MCF 10A (cell line): ENCODE results near the gene GMIP. TPM values are rescaled to one million over a fixed set of nuclear protein-coding genes. Genes with fewer than 3 reads are reported as not detected.
"Not testable (repeated sequence)": the region's sequence is repeated elsewhere in the genome, so short reads cannot be mapped to it uniquely, and the experiment has no call there.

Experiments
- BruUV-seq: library from RNA; stranded (reverse); fragments of 400-500 nt; replicated peaks from 2 replicates; lab custom pipeline; 2021; lab: Mats Ljungman, UMichigan
- CTCF ChIA-PET: fragments of 300-600 bp; sonication (Branson Sonifier 250); formaldehyde crosslinking; extraction: SDS; loops from one replicate; lab custom pipeline; 2021; ENCODE audit warnings: antibody characterized with exemption, inconsistent platforms; lab: Yijun Ruan, JAX
- POLR2A ChIA-PET: fragments of 300-600, 350-650 bp; sonication (Branson Sonifier 250); formaldehyde crosslinking; extraction: SDS; loops from one replicate; lab custom pipeline; 2020; ENCODE audit warnings: antibody characterized with exemption, inconsistent platforms; lab: Yijun Ruan, JAX
- DNase-seq: peaks from one replicate; pipeline ENCODE4 v3.0.0-alpha.2; 2018; ENCODE audit not compliant: unreplicated experiment
- H3K27ac Mint-ChIP-seq: one replicate; pipeline ENCODE4 v1.8.0; 2022; ENCODE audit warnings: mild to moderate bottlenecking, low read depth, mixed read lengths; ENCODE audit not compliant: unreplicated experiment
- H3K27me3 Mint-ChIP-seq: one replicate; pipeline ENCODE4 v1.8.0; 2022; ENCODE audit warnings: mixed read lengths; ENCODE audit not compliant: insufficient read depth, unreplicated experiment
- H3K36me3 Mint-ChIP-seq: one replicate; pipeline ENCODE4 v1.8.0; 2022; ENCODE audit warnings: mild to moderate bottlenecking, moderate library complexity, mixed read lengths; ENCODE audit not compliant: insufficient read depth, unreplicated experiment
- H3K4me1 Mint-ChIP-seq: one replicate; pipeline ENCODE4 v1.8.0; 2022; ENCODE audit warnings: mixed read lengths; ENCODE audit not compliant: insufficient read depth, unreplicated experiment
- H3K4me3 Mint-ChIP-seq: one replicate; pipeline ENCODE4 v1.8.0; 2022; ENCODE audit warnings: mild to moderate bottlenecking, moderate library complexity, mixed read lengths; ENCODE audit not compliant: unreplicated experiment
- H3K9me3 Mint-ChIP-seq: one replicate; pipeline ENCODE4 v1.8.0; 2022; ENCODE audit warnings: mixed read lengths; ENCODE audit not compliant: unreplicated experiment
- intact Hi-C: fragments of 100-400 bp; cut with micrococcal nuclease; formaldehyde crosslinking; loops from 2 replicates; pipeline ENCODE4 v1.14.1; 2022
- total RNA-seq: library from RNA; stranded (reverse); gene quantifications from 2 replicates; pipeline ENCODE4 v1.2.3, GENCODE V29; 2022
- TF ChIP-seq, protein P1 (sequence below): fragments of 200-600 bp; IDR thresholded peaks from one replicate; pipeline ENCODE4 v1.8.0; 2022; ENCODE audit warnings: antibody characterized with exemption, mild to moderate bottlenecking; ENCODE audit not compliant: unreplicated experiment

GMIP gene
- total RNA-seq, 1 experiment from 2014 or later = 10.1 TPM

GRCh38 chr19:19615086-19615485, 28.4 kb downstream of the GMIP start:
- H3K27me3 Mint-ChIP-seq = no peaks in the 10 kb centered on the region
- no peak overlapping the region for H3K27ac Mint-ChIP-seq
- POLR2A ChIA-PET = interaction anchor here (0.7 to 3.5 kb wide), 2 partner anchors 9 to 13 kb away, joined by 3 to 22 read pairs; no protein-coding TSS in a partner anchor
- DNase-seq = peak; percentile 48
- CTCF ChIA-PET = interaction anchor here (0.7 to 1.0 kb wide), 2 partner anchors 58 to 82 kb away, joined by 3 read pairs; no protein-coding TSS in a partner anchor
- H3K4me3 Mint-ChIP-seq = no peak overlapping the region
- H3K9me3 Mint-ChIP-seq = no peaks in the 10 kb centered on the region
- BruUV-seq = no TSS peak
- H3K36me3 Mint-ChIP-seq = no peaks in the 10 kb centered on the region
- TF ChIP-seq, protein P1, sequence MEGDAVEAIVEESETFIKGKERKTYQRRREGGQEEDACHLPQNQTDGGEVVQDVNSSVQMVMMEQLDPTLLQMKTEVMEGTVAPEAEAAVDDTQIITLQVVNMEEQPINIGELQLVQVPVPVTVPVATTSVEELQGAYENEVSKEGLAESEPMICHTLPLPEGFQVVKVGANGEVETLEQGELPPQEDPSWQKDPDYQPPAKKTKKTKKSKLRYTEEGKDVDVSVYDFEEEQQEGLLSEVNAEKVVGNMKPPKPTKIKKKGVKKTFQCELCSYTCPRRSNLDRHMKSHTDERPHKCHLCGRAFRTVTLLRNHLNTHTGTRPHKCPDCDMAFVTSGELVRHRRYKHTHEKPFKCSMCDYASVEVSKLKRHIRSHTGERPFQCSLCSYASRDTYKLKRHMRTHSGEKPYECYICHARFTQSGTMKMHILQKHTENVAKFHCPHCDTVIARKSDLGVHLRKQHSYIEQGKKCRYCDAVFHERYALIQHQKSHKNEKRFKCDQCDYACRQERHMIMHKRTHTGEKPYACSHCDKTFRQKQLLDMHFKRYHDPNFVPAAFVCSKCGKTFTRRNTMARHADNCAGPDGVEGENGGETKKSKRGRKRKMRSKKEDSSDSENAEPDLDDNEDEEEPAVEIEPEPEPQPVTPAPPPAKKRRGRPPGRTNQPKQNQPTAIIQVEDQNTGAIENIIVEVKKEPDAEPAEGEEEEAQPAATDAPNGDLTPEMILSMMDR = no peak
- intact Hi-C loops = no loop called here
- H3K4me1 Mint-ChIP-seq = peaks cover 8% of the 10 kb centered on the region

DNA sequence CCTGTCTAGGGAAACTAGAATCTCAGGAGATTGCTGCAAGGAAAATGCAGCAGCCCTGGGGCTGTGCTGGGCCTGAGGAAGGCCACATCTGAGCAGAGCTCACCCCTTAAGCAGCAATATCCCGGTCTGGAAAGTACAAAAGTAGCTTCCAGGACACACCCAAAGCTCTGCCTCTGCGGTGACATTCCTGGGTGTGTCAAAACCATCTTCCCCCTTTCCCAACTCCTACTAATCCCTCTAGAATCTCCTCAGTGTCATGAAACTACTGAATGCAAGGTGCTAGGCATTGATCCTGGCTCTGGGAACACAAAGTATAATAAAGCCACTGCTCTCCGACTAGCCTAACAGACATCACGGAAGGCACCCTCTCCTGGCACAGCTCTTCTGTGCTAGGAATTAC, 30.0 kb downstream of the GMIP start:
- H3K27me3 Mint-ChIP-seq = no peaks in the 10 kb centered on the region
- BruUV-seq = no TSS peak
- peaks cover 8% of the 10 kb centered on the region for H3K4me1 Mint-ChIP-seq
- DNase-seq = peak; percentile 81
- no peaks in the 10 kb centered on the region for H3K9me3 Mint-ChIP-seq
- no peaks in the 10 kb centered on the region for H3K36me3 Mint-ChIP-seq
- H3K27ac Mint-ChIP-seq = peak overlapping the region; percentile 32
- ChIA-PET CTCF (interaction anchor here (0.6 to 1.9 kb wide), 8 partner anchors 9 to 249 kb away, joined by 3 to 14 read pairs (median 4); partner anchors contain the start of gene GMIP), POLR2A (interaction anchor here (0.6 to 3.5 kb wide), 11 partner anchors 8 to 135 kb away, joined by 3 to 22 read pairs (median 4); no protein-coding TSS in a partner anchor)
- intact Hi-C loops = no loop called here
- no peak overlapping the region for H3K4me3 Mint-ChIP-seq
- TF ChIP-seq, protein P1 = no peak

DNA sequence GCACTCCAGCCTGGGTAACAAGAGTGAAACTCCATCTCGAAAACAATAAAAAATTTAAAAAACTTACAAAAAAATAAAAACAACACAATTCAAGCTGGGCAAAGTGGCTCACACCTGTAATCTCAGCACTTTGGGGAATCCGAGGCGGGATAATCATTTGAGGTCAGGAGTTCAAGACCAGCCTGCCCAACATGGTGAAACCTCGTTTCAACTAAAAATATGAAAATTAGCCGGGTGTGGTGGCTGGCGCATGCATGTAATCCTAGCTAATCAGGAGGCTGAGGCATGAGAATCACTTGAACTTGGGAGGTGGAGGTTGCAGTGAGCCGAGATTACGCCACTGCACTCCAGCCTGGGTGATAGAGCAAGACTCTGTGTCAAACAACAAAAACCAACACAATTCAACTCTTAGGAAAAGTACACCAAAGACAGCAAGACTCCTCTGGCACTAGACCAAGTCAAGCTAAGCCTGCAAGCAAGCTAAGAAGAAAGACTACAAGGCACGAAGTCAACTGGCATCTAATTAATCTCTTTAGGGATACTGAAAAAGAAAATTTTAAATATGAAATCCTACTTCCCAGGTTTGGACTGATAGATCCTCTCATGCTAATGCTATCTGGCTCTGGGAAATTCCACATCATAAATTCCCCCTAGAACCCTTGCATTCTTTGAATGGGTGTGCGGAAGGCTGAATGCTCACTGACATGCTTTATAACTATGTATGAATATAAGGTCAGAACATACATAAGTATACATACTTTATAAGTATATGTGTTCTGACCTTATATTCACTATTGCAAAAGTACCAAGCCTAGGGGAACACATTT, 32.9 kb downstream of the GMIP start:
- no TSS peak for BruUV-seq
- no peak overlapping the region for H3K27ac Mint-ChIP-seq

DNA sequence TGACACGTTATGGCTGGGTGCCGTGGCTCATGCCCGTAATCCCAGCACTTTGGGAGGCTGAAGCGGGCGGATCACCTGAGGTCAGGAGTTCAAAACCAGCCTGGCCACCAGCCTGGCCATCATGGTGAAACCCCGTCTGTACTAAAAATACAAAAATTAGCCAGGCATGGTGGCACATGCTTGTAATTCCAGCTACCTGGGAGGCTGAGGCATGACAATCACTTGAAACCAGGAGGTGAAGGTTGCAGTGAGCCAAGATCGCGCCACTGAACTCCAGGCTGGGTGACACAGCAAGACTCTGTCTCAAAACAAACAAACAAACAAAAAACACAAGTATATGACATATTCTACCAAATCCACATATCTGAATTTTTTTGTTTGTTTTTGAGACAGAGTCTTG, 36.8 kb downstream of the GMIP start:
- BruUV-seq, H3K9me3 Mint-ChIP-seq, H3K27ac Mint-ChIP-seq, DNase-seq, H3K27me3 Mint-ChIP-seq, H3K4me3 Mint-ChIP-seq, H3K36me3 Mint-ChIP-seq, intact Hi-C loops: not testable (repeated sequence)
- CTCF ChIA-PET = interaction anchor here (0.6 to 1.1 kb wide), 4 partner anchors 11 to 74 kb away, joined by 3 to 6 read pairs (median 4); no protein-coding TSS in a partner anchor
- POLR2A ChIA-PET = interaction anchor here (0.7 to 2.3 kb wide), 4 partner anchors 8 to 22 kb away, joined by 3 to 15 read pairs (median 8); no protein-coding TSS in a partner anchor
- H3K4me1 Mint-ChIP-seq = peaks cover 21% of the 10 kb centered on the region

More for the DNA sequence above, 32.9 kb downstream of the GMIP start:
- ChIA-PET CTCF (interaction anchor here (1.0 to 1.1 kb wide), 2 partner anchors 33 to 78 kb away, joined by 5 to 6 read pairs; partner anchors contain the start of gene GMIP), POLR2A (no interaction called here)
- intact Hi-C loops = no loop called here
- no peak for DNase-seq
- H3K4me1 Mint-ChIP-seq = peaks cover 15% of the 10 kb centered on the region
- TF ChIP-seq, protein P1 = no peak
- H3K4me3 Mint-ChIP-seq = no peak overlapping the region
- H3K27me3 Mint-ChIP-seq = no peaks in the 10 kb centered on the region
- H3K9me3 Mint-ChIP-seq = no peaks in the 10 kb centered on the region
- no peaks in the 10 kb centered on the region for H3K36me3 Mint-ChIP-seq
